HG03571 (cell line): ENCODE measurements around the gene IMPDH1.
"Not testable (repeated sequence)": the region's sequence is repeated elsewhere in the genome, so short reads cannot be mapped to it uniquely, and the experiment has no call there.

Experiments used
- ATAC-seq: cut with Tn5 transposase; IDR thresholded peaks from one replicate; pipeline ENCODE4 v1.9.1; 2021; ENCODE audit not compliant: unreplicated experiment

IMPDH1 gene

DNA sequence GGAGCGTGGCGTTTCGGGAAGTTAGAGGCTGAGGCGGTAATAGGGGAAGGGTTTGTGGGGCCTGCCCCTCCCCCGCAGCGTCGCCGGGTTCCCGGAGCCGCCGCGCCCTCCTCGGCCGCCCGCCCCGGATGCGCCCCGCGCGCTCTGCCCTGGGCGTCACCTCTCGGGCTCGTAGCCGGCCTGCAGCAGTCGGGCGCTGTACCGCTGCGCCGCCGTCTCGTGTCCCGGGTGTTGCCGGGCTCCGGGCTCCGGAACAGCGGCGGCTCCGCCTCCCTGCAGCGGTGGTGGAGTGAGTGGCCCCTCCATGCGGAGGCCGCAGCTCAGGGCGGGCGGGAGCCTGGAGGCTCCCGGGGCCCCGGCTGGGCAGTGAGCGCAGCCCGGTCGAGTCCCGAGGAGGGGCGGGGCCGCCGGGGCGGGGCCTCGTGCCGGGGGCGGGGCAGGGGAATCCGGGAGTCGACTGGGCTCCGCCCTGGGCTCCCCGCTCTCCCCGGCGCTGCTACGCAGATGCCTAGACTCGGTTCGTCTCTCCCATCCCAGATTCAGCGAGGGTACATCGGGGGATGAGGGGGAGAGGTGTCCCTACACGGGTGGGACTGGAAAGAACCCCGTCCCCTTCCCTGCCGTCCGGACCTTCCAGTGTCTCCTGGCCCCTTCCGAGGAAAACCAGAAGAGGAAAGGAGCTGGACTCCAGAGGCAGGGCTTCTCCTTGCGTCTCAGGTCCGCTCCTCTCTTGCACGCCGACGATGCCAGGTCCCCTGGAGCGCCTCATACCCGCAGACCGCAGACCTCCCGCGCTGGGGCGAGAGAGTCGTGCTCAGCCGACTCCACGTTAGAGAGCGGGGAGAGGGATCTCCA, at the start of gene IMPDH1:
Gene IMPDH1, minus strand, starts transcription at position 387 of the 855 bp plus-strand sequence. Its CDS starts 81 bp downstream, at position 306.
- peak; percentile 77 for ATAC-seq

GRCh38 chr7:128459394-128459878, 49.7 kb upstream of the IMPDH1 start:
- ATAC-seq, result peak; percentile 46

GRCh38 chr7:128458956-128459355, 49.2 kb upstream of the IMPDH1 start:
- peak; percentile 17 for ATAC-seq

GRCh38 chr7:128457385-128457784, 47.6 kb upstream of the IMPDH1 start:
- ATAC-seq, result not testable (repeated sequence)

DNA sequence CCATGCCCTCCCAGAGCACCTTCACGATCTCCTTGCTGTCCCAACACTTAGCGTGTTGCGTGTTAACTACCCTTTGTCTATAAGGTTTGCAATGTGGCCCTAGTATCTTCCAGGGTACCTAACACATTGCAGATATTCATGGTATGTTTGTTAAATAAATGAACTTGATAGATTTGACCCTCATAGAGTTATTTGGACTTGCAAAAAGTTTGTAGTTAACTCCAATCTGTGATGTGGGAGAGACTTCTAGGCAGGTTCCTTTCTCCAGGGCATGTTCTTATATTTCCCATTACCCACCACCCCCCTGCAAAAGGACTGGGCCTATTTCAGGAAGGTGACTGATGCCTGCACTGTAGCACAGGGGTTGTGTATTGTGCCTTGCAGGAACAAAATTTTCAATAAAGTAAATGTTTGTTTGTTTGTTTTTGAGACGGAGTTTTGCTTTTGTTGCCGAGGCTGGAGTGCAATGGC, 46.5 kb upstream of the IMPDH1 start:
- peak; percentile 13 for ATAC-seq

- ATAC-seq, result peak; percentile 79
Measured at GRCh38 chr7:128455543-128456254, 45.9 kb upstream of the IMPDH1 start, which contains the start of gene HILPDA. Gene HILPDA, plus strand, starts transcription at chr7:128455878. Its CDS starts 1,391 bp downstream, at chr7:128457269.

DNA sequence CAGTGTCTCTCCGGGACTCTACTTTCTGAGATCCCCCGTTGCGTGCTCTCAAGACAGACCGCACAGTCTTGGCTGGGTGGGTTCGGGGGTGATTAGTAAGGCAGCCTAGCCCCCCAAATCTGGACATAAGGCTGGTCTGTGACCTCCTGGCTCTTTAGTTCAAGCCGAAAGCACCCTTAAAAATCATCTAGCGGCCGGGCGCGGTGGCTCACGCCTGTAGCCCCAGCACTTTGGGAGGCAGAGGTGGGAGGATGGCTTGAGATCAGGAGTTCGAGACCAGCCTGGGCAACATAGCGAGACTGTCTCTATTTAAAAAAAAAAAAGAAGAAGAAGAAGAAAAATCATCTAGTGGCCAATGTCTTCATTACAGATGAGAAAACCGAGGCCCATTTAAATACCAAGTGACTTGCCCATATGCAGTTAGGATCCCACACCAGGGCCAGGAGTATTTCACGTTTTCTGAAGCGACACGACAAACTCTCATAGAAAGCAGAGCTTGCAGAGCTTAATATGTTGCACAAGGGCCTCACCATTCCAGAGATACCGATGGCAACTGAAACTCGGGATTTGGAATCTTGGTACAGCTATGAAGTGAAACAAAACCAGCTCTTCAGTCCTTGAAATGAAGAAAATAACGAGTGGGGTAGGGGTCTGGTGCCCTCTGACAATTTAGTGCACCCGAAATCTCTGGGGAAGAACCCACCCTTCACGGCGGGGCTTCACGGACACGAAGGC, 45.2 kb upstream of the IMPDH1 start:
- no peak for ATAC-seq

GRCh38 chr7:128453836-128454804, 44.3 kb upstream of the IMPDH1 start:
- no peak for ATAC-seq

DNA sequence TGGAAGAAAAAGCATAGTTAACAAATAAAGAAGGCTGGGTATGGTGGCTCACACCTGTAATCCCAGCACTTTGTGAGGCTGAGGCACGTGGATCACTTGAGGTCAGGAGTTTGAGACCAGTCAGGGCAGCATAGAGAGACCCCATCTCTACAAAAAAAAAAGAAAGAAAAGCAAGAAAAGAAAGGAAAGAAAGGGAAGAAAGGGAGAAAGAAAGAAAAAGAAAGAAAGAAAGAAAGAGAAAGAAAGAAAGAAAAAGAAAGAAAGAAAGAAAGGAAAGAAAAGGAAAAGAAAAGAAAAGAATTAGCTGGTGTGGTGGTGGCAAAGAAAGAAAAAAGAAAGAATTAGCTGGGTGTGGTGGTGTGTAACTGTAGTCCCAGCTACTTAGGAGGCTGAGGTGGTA, 42.8 kb upstream of the IMPDH1 start:
- no peak for ATAC-seq

GRCh38 chr7:128450913-128451312, 41.1 kb upstream of the IMPDH1 start:
- no peak for ATAC-seq

DNA sequence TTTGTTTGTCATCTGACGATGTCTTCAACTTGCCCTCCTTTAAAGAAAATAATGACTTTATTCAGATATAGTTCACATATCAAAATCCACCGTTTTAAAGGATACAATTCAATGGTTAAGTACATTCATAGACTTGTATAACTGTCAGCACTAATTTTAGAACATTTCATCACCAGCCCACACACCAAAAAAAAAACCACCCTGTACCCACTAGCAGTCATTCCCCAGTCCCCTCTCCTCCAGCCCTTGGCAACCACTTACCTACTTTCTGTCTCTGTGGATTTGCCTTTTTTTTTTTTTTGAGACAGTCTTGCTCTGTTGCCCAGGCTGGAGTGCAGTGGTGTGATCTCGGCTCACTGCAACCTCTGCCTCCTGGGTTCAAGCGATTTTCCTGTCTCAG, 40.6 kb upstream of the IMPDH1 start:
- ATAC-seq, result no peak

DNA sequence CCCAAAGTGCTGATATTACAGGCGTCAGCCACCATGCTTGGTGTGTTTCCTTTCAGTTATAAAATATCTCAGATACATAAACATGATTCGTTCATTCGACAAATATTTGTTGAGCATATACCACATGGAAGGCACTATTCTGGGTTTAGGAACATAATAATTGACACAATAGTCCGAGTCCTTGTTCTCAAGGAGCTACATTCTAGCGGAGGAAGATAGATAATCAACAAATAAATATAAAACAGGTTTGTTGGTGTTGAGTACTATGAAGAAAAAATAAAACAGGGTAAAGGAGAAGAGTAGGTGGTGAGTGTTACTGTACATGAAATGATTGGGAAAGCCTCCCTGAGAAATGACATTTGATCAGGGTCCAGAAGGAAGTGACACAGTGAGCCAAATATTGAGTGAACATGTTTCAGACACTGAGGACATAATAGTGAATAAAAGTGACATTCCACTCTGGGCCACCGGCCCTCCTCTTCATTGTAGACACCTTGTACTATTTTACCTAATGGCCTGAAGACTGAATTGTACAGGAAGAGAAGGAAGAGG, 39.0 kb upstream of the IMPDH1 start:
- no peak for ATAC-seq

DNA sequence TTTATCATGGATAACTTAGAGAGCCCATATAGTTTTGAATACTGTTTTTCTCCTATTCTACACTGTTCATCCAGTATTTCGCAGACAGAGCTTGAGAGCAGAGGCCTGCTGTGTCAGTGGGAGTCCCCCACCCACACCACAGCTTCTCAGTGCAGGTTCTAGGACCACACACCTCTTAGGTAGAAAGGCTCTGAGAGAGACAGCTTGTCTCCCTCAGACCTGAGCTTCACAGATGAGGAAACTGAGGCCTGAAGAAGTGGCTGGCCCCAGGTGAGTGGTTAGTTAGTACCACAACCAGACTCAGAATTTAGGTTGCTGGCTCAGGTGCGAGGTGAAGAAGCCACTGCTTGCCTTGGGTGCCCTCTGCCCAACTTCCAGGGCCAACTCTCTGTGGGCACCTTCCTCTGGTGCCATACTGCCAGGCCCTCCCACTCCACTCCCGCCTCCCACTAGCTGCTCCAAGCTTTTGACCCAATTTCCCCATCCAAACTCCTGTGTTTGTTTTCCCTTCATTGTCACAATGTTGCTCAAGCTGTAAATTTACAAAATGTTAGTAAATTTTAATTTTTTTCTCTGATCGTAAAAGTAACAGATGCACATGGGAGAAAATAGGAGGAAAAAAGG, 38.3 kb upstream of the IMPDH1 start:
- ATAC-seq, result no peak

DNA sequence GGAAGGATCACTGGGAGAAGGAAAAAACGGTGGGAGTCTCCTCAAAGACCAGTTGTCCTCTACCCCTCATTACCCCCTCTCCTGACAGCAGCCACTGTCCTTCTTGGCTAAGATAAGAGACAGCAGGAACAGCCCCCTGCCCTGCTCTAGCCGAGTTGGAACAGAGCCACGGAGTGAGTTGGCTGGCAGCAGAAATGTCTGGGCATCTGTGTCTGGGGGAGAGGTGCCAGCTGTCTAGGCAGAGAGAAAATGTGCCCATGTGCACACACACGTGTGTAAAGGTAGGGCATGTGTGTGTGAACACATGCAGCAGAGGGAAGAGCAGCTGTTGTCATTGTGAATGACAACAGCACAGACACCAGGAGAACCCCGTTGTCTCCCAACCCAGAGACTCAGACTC, 36.5 kb upstream of the IMPDH1 start:
- no peak for ATAC-seq

DNA sequence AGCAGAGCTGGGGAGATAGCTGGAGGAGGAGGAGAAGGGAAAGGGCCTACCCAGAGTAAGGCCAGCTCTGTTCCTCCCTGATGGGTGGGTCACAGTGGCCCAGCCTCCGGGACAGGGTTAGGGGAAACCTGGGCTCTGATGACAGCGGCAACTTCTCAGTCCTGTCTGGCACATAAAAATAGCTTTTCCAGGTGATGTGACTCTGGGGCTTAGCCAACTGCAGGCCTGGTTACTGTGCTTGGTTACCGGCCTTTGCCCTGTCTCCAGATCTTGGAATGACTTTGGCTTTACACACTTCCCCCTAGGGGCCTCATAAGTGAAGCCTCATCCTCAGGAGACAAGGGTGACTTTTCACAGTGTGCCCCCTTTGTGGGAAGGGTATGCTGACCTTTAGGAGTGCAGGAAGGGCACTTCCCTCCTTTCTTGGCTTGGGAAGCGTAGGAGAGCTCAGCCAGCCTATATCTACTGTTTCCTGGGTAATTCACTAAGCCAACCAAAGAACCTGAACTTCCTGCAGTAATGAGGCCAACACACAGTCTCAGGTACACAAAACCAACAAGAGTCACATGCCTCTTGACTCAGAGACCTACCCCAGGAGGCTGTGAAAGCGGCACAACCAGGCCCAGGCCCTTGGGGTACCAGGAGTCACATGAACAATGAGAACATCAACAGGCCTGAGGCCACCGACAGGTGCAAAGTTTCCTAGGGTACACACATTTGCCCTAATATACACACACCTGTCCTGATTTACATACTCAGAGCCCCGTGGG, 34.2 kb upstream of the IMPDH1 start:
- no peak for ATAC-seq

- no peak for ATAC-seq
Measured at GRCh38 chr7:128442356-128442755, 32.6 kb upstream of the IMPDH1 start.

DNA sequence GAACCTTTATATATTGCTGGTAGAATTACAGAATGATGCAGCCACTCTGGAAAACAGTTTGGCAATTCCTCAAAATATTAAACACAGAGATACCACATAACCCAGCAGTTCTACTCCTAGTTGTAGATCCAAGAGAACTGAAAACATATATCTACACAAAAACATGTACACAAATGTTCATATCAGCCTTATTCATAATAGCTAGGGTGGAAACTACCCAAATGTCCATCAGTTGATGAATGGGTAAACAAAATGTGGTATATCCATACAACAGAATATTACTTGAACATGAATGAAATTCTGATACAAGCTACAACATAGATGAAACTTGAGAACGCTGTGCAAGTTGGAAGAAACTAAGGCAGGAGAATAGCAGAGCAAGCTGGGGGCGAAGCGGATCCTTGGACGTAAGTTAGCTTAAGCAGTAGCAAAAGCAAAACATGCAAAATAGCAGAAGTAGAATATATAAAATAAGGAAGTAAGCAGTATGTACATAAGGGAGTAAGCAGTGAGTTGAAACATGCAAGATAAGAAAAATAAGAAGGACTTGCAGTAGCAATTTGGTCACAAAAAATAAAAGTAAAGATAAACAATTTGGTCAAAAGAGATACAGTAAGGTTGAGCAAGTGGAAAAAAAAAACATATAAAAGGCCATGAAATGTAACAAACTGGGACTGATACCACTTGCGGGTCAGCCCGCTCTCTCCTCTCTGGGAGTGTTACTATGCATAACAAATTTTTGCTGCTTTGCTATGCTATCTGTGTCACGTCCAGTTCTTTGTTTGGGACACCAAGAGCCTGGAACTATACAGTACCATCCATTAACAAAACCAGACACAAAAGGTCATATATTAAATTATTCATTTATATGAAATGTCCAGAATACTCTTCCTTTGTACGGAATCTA, 27.9 kb upstream of the IMPDH1 start:
- no peak for ATAC-seq

GRCh38 chr7:128435327-128435686, 25.5 kb upstream of the IMPDH1 start:
- ATAC-seq, result no peak
